Smooth muscle cell (in vitro differentiated cells): Measurements from ENCODE around the gene BCAS3. TPM values are rescaled to one million over a fixed set of nuclear protein-coding genes. Genes with fewer than 3 reads are reported as not detected.

Experiments
- DNase-seq: peaks from one replicate; lab custom pipeline; 2025; ENCODE audit not compliant: unreplicated experiment; lab: John Stamatoyannopoulos, UW
- H2AFZ ChIP-seq: fragments of 200-600 bp; sonication (generic); 2 replicates; pipeline ENCODE4 v1.6.0; 2016; ENCODE audit warnings: antibody characterized with exemption, low read depth, mild to moderate bottlenecking
- H3F3A ChIP-seq: fragments of 200-600 bp; sonication (generic); 2 replicates; pipeline ENCODE4 v1.6.0; 2017; ENCODE audit warnings: antibody characterized with exemption, low read depth
- H3K27ac ChIP-seq: fragments of 200-600 bp; sonication (generic); 2 replicates; pipeline ENCODE4 v1.5.1; 2016; ENCODE audit warnings: low read depth, mild to moderate bottlenecking
- H3K27me3 ChIP-seq: fragments of 200-600 bp; sonication (generic); 2 replicates; pipeline ENCODE4 v1.6.1; 2016; ENCODE audit warnings: low read depth, mild to moderate bottlenecking
- H3K36me3 ChIP-seq: fragments of 200-600 bp; sonication (generic); 2 replicates; pipeline ENCODE4 v1.5.1; 2016; ENCODE audit warnings: low read depth
- H3K4me1 ChIP-seq: fragments of 200-600 bp; sonication (generic); 2 replicates; pipeline ENCODE4 v1.5.1; 2016; ENCODE audit warnings: low read depth
- H3K4me2 ChIP-seq: fragments of 200-600 bp; sonication (generic); 2 replicates; pipeline ENCODE4 v1.6.0; 2016; ENCODE audit warnings: mild to moderate bottlenecking
- H3K4me3 ChIP-seq: fragments of 200-600 bp; sonication (generic); 2 replicates; pipeline ENCODE4 v1.5.1; 2016; ENCODE audit warnings: mild to moderate bottlenecking
- H3K79me2 ChIP-seq: fragments of 200-600 bp; sonication (generic); 2 replicates; pipeline ENCODE4 v1.6.0; 2016; ENCODE audit warnings: low read depth, mild to moderate bottlenecking
- H3K9ac ChIP-seq: fragments of 200-600 bp; sonication (generic); 2 replicates; pipeline ENCODE4 v1.6.0; 2016; ENCODE audit warnings: low read depth
- H3K9me3 ChIP-seq: fragments of 200-600 bp; sonication (generic); replicated peaks from 2 replicates; pipeline ENCODE4 v1.5.1; 2016; ENCODE audit warnings: low read depth
- H4K20me1 ChIP-seq: fragments of 200-600 bp; sonication (generic); 2 replicates; pipeline ENCODE4 v1.6.0; 2016; ENCODE audit warnings: low read depth
- WGBS: methylation state at CpG from one replicate; pipeline ENCODE4 v1.1.7; 2016; ENCODE audit warnings: low lambda C conversion rate; 5-methylcytosine and 5-hydroxymethylcytosine counted together
- polyA plus RNA-seq: library from polyadenylated mRNA; unstranded; fragments of >200 nt; fragmentation: Nextera tagmentation; extraction: Ambion mirVana; gene quantifications from 2 replicates; pipeline ENCODE4 v1.2.1, GENCODE V29; 2016
- total RNA-seq: library from RNA; depleted of rRNA; stranded (reverse); fragments of >200 nt; gene quantifications from 2 replicates; pipeline ENCODE4 v1.2.3, GENCODE V29; 2014
- TF ChIP-seq, protein P1 (sequence below): fragments of 200-600 bp; sonication (generic); IDR thresholded peaks from 2 replicates; pipeline ENCODE4 v1.5.1; 2017; ENCODE audit warnings: borderline replicate concordance, mild to moderate bottlenecking, antibody characterized with exemption; ENCODE audit not compliant: insufficient read depth, poor library complexity, severe bottlenecking

The BCAS3 gene
- total and polyA plus RNA-seq, 2 experiments from 2014 or later, result 17.2 to 54.5 TPM

- no peak overlapping the region for H3K4me3 ChIP-seq
- H3K36me3 ChIP-seq, result no peaks in the 10 kb centered on the region
- H3K27ac ChIP-seq, result no peak overlapping the region
- no peaks in the 10 kb centered on the region for H3K79me2 ChIP-seq
- H3K9ac ChIP-seq, result no peak overlapping the region
- TF ChIP-seq, protein P1, sequence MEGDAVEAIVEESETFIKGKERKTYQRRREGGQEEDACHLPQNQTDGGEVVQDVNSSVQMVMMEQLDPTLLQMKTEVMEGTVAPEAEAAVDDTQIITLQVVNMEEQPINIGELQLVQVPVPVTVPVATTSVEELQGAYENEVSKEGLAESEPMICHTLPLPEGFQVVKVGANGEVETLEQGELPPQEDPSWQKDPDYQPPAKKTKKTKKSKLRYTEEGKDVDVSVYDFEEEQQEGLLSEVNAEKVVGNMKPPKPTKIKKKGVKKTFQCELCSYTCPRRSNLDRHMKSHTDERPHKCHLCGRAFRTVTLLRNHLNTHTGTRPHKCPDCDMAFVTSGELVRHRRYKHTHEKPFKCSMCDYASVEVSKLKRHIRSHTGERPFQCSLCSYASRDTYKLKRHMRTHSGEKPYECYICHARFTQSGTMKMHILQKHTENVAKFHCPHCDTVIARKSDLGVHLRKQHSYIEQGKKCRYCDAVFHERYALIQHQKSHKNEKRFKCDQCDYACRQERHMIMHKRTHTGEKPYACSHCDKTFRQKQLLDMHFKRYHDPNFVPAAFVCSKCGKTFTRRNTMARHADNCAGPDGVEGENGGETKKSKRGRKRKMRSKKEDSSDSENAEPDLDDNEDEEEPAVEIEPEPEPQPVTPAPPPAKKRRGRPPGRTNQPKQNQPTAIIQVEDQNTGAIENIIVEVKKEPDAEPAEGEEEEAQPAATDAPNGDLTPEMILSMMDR, result no peak
- no peaks in the 10 kb centered on the region for H3F3A ChIP-seq
- DNase-seq, result no peak
- no peaks in the 10 kb centered on the region for H4K20me1 ChIP-seq
- H3K9me3 ChIP-seq, result no peaks in the 10 kb centered on the region
- no peak overlapping the region for H2AFZ ChIP-seq
- H3K27me3 ChIP-seq, result no peaks in the 10 kb centered on the region
- H3K4me2 ChIP-seq, result no peak overlapping the region
- H3K4me1 ChIP-seq, result no peaks in the 10 kb centered on the region
These were observed 311.7 kb downstream of the BCAS3 start for GRCh38 chr17:60989379-60989778.

GRCh38 chr17:60989846-60990245, 312.2 kb downstream of the BCAS3 start:
- H3K36me3 ChIP-seq, result no peaks in the 10 kb centered on the region
- H3K9me3 ChIP-seq, result no peaks in the 10 kb centered on the region
- no peaks in the 10 kb centered on the region for H3F3A ChIP-seq
- DNase-seq, result no peak
- H3K27ac ChIP-seq, result no peak overlapping the region
- no peaks in the 10 kb centered on the region for H3K4me1 ChIP-seq
- no peaks in the 10 kb centered on the region for H3K27me3 ChIP-seq
- H3K4me3 ChIP-seq, result no peak overlapping the region
- H2AFZ ChIP-seq, result no peak overlapping the region
- H3K79me2 ChIP-seq, result no peaks in the 10 kb centered on the region
- no peak overlapping the region for H3K9ac ChIP-seq
- WGBS, result 96% methylated on average over 9 of the region's 9 CpGs
- H3K4me2 ChIP-seq, result no peak overlapping the region
- TF ChIP-seq, protein P1, result no peak
- H4K20me1 ChIP-seq, result no peaks in the 10 kb centered on the region

DNA sequence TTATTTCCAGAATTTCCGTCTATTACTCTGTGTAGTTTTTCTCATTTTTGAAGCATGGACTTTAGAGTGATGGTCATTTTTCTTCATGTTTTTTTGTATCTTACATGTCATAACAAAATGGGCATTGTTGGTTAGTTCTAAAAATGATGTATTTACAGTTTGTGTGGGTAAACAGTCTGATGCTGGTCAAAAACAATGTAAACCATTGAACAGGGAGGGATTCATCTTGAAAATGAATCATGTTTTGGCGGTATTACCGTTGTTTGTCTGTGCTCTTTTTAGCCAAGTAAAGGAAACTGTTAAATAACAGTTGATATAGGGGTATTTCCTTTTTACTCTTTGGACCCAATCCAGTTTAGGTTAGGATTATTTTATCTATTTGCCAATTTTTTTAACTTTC, 315.8 kb downstream of the BCAS3 start:
- Histone ChIP-seq H3K27ac (no peak overlapping the region), H2AFZ (no peak overlapping the region), H3K36me3 (no peaks in the 10 kb centered on the region), H4K20me1 (no peaks in the 10 kb centered on the region), H3K79me2 (no peaks in the 10 kb centered on the region), H3K27me3 (no peaks in the 10 kb centered on the region), H3K4me2 (no peak overlapping the region), H3K4me3 (no peak overlapping the region), H3K4me1 (no peaks in the 10 kb centered on the region), H3F3A (no peaks in the 10 kb centered on the region), H3K9me3 (no peaks in the 10 kb centered on the region), H3K9ac (no peak overlapping the region)
- TF ChIP-seq, protein P1, result no peak
- no peak for DNase-seq
- 72% methylated on average over 3 of the region's 3 CpGs for WGBS

DNA sequence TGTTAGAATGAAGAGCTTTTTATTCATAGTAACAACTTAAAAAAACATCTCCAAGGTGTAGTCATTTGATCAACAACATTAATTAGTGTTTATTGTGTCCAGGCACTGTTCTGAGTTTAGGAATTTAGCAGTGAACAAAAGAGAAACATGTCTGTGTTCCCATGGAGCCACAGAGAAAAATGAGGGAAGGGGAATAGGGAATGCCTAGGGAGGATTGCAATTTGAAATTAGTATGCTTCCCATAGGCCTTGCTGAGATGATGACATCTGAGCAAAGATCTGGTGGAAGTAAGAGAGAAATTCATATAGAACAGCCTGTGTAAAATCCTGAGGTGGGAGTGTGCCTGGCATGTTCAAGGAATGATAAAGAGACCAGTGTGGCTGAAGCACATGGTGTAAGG, 318.0 kb downstream of the BCAS3 start:
- Histone ChIP-seq H3K9ac (no peak overlapping the region), H3K4me3 (no peak overlapping the region), H3F3A (no peaks in the 10 kb centered on the region), H3K79me2 (no peaks in the 10 kb centered on the region), H3K27ac (no peak overlapping the region), H2AFZ (no peak overlapping the region), H3K4me1 (peaks cover 1% of the 10 kb centered on the region), H3K4me2 (no peak overlapping the region), H3K27me3 (no peaks in the 10 kb centered on the region), H3K9me3 (no peaks in the 10 kb centered on the region), H4K20me1 (no peaks in the 10 kb centered on the region), H3K36me3 (no peaks in the 10 kb centered on the region)
- TF ChIP-seq, protein P1, result no peak
- DNase-seq, result no peak
